HG02571 (cell line): Measurements from ENCODE around the gene PGAM2.
"Not testable (repeated sequence)": the region's sequence is repeated elsewhere in the genome, so short reads cannot be mapped to it uniquely, and the experiment has no call there.

Experiments used
- ATAC-seq: cut with Tn5 transposase; IDR thresholded peaks from one replicate; pipeline ENCODE4 v1.9.1; 2021; ENCODE audit warnings: mild to moderate bottlenecking, moderate library complexity; ENCODE audit not compliant: unreplicated experiment

PGAM2 gene

DNA sequence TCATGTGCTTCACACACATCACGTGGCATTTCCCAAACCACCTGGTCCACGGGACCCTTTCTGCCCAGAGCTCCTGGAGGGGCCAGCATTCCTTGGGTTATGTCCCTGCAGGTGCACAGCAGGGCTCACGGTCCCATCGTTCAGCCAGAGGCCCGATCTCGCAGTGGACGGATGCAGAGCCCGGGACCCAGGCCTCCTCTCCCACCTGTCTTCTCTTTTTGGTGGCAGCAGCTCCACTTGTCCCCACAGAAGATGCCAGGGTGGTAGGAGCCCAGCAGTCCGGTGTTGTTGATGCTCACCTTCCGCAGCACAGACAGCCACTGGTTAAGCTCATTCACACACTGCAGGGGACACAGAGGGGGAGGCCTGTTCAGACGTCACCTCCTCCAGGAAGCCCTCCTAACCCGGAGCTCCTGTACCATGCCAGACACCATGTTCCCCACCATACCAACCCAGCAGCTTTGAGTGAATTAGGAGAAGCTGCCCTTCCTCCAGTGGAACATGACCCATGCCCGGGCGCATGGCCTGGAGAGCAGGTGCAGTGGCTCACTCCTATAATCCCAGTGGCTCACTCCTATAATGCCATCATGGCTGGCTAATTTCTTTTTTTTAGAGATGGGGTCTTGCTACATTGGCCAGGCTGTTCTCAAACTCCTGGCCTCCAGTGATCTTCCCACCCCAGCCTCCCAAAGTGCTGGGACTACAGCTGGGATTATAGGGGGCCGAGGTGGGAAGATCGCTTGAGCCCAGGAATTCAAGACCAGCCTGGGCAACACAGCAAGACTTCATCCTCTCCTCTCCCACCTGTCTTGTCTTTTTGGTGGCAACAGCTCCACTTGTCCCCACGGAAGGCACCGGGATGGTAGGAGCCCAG, 31.2 kb downstream of the PGAM2 start:
- not testable (repeated sequence) for ATAC-seq

DNA sequence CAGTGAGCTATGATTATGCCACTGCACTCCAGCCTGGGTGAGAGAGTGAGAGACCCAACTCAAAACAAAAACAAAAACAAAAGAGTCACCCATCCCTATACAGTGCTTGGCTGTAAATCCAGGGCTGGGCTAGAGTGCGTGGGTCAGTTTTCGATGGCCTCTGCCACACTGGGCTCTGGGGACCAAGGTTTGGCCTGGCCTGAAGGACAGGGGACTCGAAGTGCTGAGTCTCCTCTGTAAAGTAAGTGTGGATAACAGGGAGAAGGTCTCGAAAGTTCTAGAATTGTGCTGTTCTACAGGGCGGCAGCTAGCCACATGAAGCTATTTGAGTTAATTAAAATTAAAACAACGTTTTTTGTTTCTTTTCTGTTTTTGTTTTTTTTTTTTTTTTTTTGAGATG, 33.3 kb downstream of the PGAM2 start:
- ATAC-seq, result not testable (repeated sequence)

DNA sequence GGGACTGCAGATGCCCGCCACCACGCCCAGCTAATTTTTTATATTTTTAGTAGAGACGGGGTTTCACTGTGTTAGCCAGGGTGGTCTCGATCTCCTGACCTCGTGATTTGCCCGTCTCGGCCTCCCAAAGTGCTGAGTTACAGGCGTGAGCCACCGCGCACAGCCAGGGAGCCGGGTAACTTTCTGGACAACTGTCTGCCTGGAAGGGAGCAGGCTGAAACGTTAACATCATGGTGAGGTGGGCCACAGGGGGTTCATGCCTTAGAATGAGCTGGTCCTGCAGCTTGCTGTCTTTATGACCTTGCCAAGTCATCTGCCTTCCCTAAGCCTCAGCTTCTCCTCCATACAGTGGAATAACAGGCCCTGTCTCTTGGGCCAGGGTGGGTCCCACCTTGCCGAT, 34.0 kb downstream of the PGAM2 start:
- ATAC-seq, result not testable (repeated sequence)

DNA sequence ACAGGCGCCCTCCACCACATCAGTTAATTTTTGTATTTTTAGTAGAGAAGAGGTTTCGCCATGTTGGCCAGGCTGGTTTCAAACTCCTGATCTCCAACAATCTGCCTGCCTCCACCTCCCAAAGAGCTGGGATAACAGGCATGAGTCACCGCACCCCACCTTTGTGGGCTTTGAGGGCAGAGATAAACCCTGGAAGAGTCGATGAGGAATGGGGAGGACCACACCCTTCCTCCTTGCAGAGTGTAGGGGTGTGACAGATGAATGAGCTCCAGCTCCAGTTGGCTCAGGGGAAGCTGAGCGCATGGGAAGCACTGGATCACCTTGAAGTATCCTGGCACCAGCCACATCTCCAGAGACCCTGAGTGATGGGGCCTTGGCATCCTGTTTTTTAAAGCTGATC, 35.3 kb downstream of the PGAM2 start:
- not testable (repeated sequence) for ATAC-seq

DNA sequence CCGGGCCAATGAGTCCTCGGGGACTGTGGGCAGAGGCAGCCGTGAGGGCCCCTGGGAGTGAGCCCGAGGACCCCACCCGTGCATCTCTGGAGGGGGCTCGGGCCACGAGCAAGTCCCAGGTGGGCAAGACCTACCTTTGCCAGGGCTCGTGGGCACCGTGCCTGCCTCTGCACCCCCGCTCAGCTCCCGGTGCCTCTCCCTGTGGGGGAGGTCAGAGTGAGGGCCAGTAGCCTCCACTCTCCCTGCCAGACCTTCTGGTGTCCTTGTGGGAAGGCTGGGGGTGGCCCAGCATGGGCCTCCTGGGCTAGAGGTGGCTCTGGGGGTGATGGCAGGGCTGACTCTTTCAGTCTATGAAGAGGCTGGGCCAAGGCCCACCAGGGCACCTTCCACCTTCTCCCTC, 35.9 kb downstream of the PGAM2 start:
- not testable (repeated sequence) for ATAC-seq

- not testable (repeated sequence) for ATAC-seq
These were observed 42.4 kb downstream of the PGAM2 start for GRCh38 chr7:44022796-44023467.

DNA sequence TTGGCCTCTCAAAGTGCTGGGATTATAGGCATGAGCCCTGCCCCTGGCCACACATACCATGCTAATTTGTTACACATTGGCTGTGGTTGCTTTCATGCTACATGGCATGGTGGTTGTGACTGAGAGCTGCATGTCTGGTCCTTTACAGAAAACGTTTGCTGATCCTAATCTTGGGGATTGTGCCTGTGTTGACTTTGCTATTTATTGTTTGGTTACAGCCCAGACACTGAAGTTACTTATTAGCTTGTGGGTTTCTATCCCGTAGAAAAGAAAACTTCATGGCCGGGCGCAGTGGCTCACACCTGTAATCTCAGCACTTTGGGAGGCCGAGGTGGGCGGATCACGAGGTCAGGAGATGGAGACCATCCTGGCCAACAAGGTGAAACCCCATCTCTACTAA, 43.3 kb downstream of the PGAM2 start:
- not testable (repeated sequence) for ATAC-seq

- ATAC-seq, result not testable (repeated sequence)
These were observed 45.5 kb downstream of the PGAM2 start for GRCh38 chr7:44019825-44020224.

DNA sequence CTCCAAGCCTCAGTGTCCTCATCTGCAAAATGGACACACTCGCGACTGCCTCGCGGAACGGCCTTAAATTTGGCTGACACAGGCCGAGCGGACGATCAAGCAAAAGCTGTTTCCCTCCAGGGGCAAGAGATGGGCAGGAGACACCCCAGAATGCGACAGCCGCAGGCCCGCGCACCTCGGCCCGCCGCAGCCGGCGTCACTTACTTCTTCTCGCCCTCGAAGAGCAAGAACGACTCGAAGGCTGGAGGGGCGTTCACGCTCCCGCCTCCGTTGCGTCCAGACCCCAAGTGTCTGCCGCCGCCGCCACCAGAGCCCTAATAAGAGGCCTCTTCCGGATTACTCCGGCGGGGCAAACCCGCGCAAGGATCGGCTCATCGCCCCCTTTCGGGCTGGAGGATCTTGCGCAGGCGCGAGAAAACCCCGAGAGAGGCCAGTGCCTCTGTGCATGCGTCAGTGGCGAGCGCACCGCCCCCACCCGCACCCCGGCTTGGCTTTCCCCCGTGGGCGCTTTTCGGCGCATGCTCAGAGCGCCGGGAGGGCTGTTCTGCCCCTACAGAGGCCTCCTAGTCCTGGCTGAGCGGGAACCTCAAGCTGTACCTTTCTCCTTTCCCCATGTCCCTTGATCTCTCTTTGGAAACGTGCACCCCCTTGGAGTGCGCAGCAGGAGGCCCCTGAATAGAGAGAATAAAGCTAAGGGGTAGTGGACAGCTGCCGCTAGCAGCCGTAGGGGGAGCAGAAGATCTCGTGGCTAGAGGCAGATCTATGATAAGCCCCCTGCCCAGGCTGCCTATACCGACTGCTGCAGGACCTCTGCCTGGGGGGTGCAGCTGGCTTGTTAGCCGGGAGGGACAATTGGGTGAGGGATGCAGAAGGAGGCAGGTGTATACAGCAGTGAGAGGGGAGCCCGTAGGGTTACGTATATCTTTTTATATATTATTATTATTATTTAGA, 46.2 kb downstream of the PGAM2 start:
- peak; percentile 90 for ATAC-seq

- not testable (repeated sequence) for ATAC-seq
These were observed 50.3 kb downstream of the PGAM2 start for GRCh38 chr7:44015090-44015489.
